Mesenteric fat pad (tissue), 1 donor: Measurements from ENCODE around the gene CD300LG. TPM values are rescaled to one million over a fixed set of nuclear protein-coding genes. Genes with fewer than 3 reads are reported as not detected.
"Not testable (repeated sequence)": the region's sequence is repeated elsewhere in the genome, so short reads cannot be mapped to it uniquely, and the experiment has no call there.

Source experiments
- DNase-seq: peaks from one replicate; pipeline ENCODE4 v3.0.0-alpha.2; 2020; ENCODE audit warnings: low spot score
- long read RNA-seq: library from polyadenylated mRNA; unstranded; transcript quantifications from one replicate; pipeline ENCODE4 v2.0.0, GENCODE V29; 2020
- total RNA-seq: library from RNA; stranded (reverse); fragmentation: NEBNext Ultra II Directional; extraction: Animal tissue kit (Norgen Biotek cat#: 25700); gene quantifications from one replicate; pipeline ENCODE4 v1.2.1, GENCODE V29; 2021
- donor health status: DM: yes; HTN: yes; CAD: no.

CD300LG gene
- 121 TPM for total RNA-seq
- long read RNA-seq, transcript CD300LG-202 (7 exons, 2,758 nt): major isoform, 16 of 435 reads
- long read RNA-seq, partial matches to known transcripts: 130 of 435 reads
- long read RNA-seq, other reads (novel, unspliced or antisense): 283 of 435 reads

- no peak for DNase-seq
Measured at GRCh38 chr17:43846963-43847371, at the start of gene CD300LG. TSS of gene CD300LG (plus strand) at chr17:43847176. CDS start at chr17:43847217, 41 bp downstream.

GRCh38 chr17:43798024-43798423 is 49.0 kb upstream of the CD300LG start:
- DNase-seq: not testable (repeated sequence)

GRCh38 chr17:43799047-43799446 is 47.9 kb upstream of the CD300LG start:
- no peak for DNase-seq

- no peak for DNase-seq
Measured at GRCh38 chr17:43800736-43801135, 46.2 kb upstream of the CD300LG start.

- DNase-seq: no peak
Measured at GRCh38 chr17:43801844-43802243, 45.1 kb upstream of the CD300LG start.

- DNase-seq: no peak
Measured at GRCh38 chr17:43803758-43804157, 43.2 kb upstream of the CD300LG start.

GRCh38 chr17:43805117-43805516 is 41.9 kb upstream of the CD300LG start:
- no peak for DNase-seq

GRCh38 chr17:43808076-43808475 is 38.9 kb upstream of the CD300LG start:
- DNase-seq: no peak

- no peak for DNase-seq
Measured at GRCh38 chr17:43809121-43809520, 37.9 kb upstream of the CD300LG start.

- peak; percentile 59 for DNase-seq
Measured at GRCh38 chr17:43810226-43810715, 36.7 kb upstream of the CD300LG start.

GRCh38 chr17:43810823-43811222 is 36.2 kb upstream of the CD300LG start:
- peak; percentile 37 for DNase-seq

- DNase-seq: peak; percentile 71
Measured at GRCh38 chr17:43812396-43813265, 34.3 kb upstream of the CD300LG start.

GRCh38 chr17:43813386-43813785 is 33.6 kb upstream of the CD300LG start:
- DNase-seq: peak; percentile 67

GRCh38 chr17:43814026-43814425 is 33.0 kb upstream of the CD300LG start:
- peak; percentile 73 for DNase-seq

GRCh38 chr17:43814714-43815113 is 32.3 kb upstream of the CD300LG start:
- no peak for DNase-seq

- peak; percentile 64 for DNase-seq
Measured at GRCh38 chr17:43816336-43817320, 30.3 kb upstream of the CD300LG start.

- peak; percentile 84 for DNase-seq
Measured at GRCh38 chr17:43817826-43818225, 29.1 kb upstream of the CD300LG start.

- DNase-seq: peak; percentile 81
Measured at GRCh38 chr17:43818966-43819365, 28.0 kb upstream of the CD300LG start.

- DNase-seq: peak; percentile 88
Measured at GRCh38 chr17:43820759-43821158, 26.2 kb upstream of the CD300LG start.

GRCh38 chr17:43822570-43823190 is 24.3 kb upstream of the CD300LG start:
- DNase-seq: peak; percentile 26
